Glomerular visceral epithelial cell (primary cell): ENCODE data around the gene OSBPL1A.

ENCODE experiments used
- DNase-seq: peaks from one replicate; pipeline ENCODE4 v3.0.0-alpha.2; 2016; ENCODE audit errors: extremely low spot score

The OSBPL1A gene

GRCh38 chr18:24397694-24398368, at the start of gene OSBPL1A:
OSBPL1A (minus strand) TSS chr18:24397824; CDS start chr18:24377533, 20,291 bp downstream.
- peak; percentile 97 for DNase-seq

- DNase-seq, result no peak
Observed at GRCh38 chr18:24446953-24447538, 49.4 kb upstream of the OSBPL1A start.

- no peak for DNase-seq
Observed at GRCh38 chr18:24446453-24446852, 48.8 kb upstream of the OSBPL1A start.

- no peak for DNase-seq
Observed at GRCh38 chr18:24443870-24444269, 46.2 kb upstream of the OSBPL1A start.

GRCh38 chr18:24436939-24437338, 39.3 kb upstream of the OSBPL1A start:
- DNase-seq, result no peak

GRCh38 chr18:24432618-24433017, 35.0 kb upstream of the OSBPL1A start:
- no peak for DNase-seq

GRCh38 chr18:24429188-24429587, 31.6 kb upstream of the OSBPL1A start:
- DNase-seq, result no peak

- no peak for DNase-seq
Observed at GRCh38 chr18:24428709-24429108, 31.1 kb upstream of the OSBPL1A start.

GRCh38 chr18:24427484-24427883, 29.9 kb upstream of the OSBPL1A start:
- DNase-seq, result peak; percentile 9

GRCh38 chr18:24426398-24427294, 29.0 kb upstream of the OSBPL1A start, which contains the start of gene IMPACT:
IMPACT (plus strand) TSS chr18:24426670; CDS start chr18:24426757, 87 bp downstream.
- peak; percentile 90 for DNase-seq

- no peak for DNase-seq
Observed at GRCh38 chr18:24426073-24426397, 28.4 kb upstream of the OSBPL1A start.

- no peak for DNase-seq
Observed at GRCh38 chr18:24421831-24422230, 24.2 kb upstream of the OSBPL1A start.

- no peak for DNase-seq
Observed at GRCh38 chr18:24420551-24420950, 22.9 kb upstream of the OSBPL1A start.

- DNase-seq, result no peak
Observed at GRCh38 chr18:24417480-24417879, 19.9 kb upstream of the OSBPL1A start.

- no peak for DNase-seq
Observed at GRCh38 chr18:24414349-24415003, 16.9 kb upstream of the OSBPL1A start.

GRCh38 chr18:24413148-24413547, 15.5 kb upstream of the OSBPL1A start:
- DNase-seq, result peak; percentile 25

- no peak for DNase-seq
Observed at GRCh38 chr18:24408496-24408895, 10.9 kb upstream of the OSBPL1A start.

- no peak for DNase-seq
Observed at GRCh38 chr18:24404591-24404990, 7.0 kb upstream of the OSBPL1A start.

- DNase-seq, result no peak
Observed at GRCh38 chr18:24403076-24403475, 5.5 kb upstream of the OSBPL1A start.

- no peak for DNase-seq
Observed at GRCh38 chr18:24402209-24402785, 4.7 kb upstream of the OSBPL1A start.

- DNase-seq, result no peak
Observed at GRCh38 chr18:24400587-24400986, 3.0 kb upstream of the OSBPL1A start.

- peak; percentile 45 for DNase-seq
Observed at GRCh38 chr18:24398540-24398939, 916 bp upstream of the OSBPL1A start.
